ENCODE data around the gene ANK2.

ANK2 gene

GRCh38 chr4:113349430-113349829 lies 300.0 kb downstream of the ANK2 start:
- no peak overlapping the region for H3K4me3 ChIP-seq (ENCODE audit: low read depth, low read length)
- no peak for TF ChIP-seq CTCF (IDR thresholded peaks at IDR 0.05; ENCODE audit: borderline replicate concordance, insufficient read depth, low read depth, low read length)

- H3K4me3 ChIP-seq (ENCODE audit: low read depth, low read length), result no peak overlapping the region
- TF ChIP-seq CTCF (IDR thresholded peaks at IDR 0.05; ENCODE audit: borderline replicate concordance, insufficient read depth, low read depth, low read length), result no peak
Observed at GRCh38 chr4:113350576-113350975, 301.1 kb downstream of the ANK2 start.

- peak overlapping the region; percentile 11 for H3K4me3 ChIP-seq (ENCODE audit: low read depth, low read length)
- TF ChIP-seq CTCF (IDR thresholded peaks at IDR 0.05; ENCODE audit: borderline replicate concordance, insufficient read depth, low read depth, low read length), result 0 out of 2 replicates have a peak, but pooled peaks have one; percentile 34
Observed at GRCh38 chr4:113355550-113356371, 306.3 kb downstream of the ANK2 start.

GRCh38 chr4:113356453-113356852 lies 307.0 kb downstream of the ANK2 start:
- TF ChIP-seq CTCF (IDR thresholded peaks at IDR 0.05; ENCODE audit: borderline replicate concordance, insufficient read depth, low read depth, low read length), result no peak

GRCh38 chr4:113358784-113359183 lies 309.3 kb downstream of the ANK2 start:
- no peak for TF ChIP-seq CTCF (IDR thresholded peaks at IDR 0.05; ENCODE audit: borderline replicate concordance, insufficient read depth, low read depth, low read length)
- H3K4me3 ChIP-seq (ENCODE audit: low read depth, low read length), result no peak overlapping the region

More at GRCh38 chr4:113356453-113356852, 307.0 kb downstream of the ANK2 start:
- no peak overlapping the region for H3K4me3 ChIP-seq (ENCODE audit: low read depth, low read length)

GRCh38 chr4:113365377-113365776 lies 315.9 kb downstream of the ANK2 start:
- no peak for TF ChIP-seq CTCF (IDR thresholded peaks at IDR 0.05; ENCODE audit: borderline replicate concordance, insufficient read depth, low read depth, low read length)
- H3K4me3 ChIP-seq (ENCODE audit: low read depth, low read length), result no peak overlapping the region

GRCh38 chr4:113368056-113368455 lies 318.6 kb downstream of the ANK2 start:
- no peak for TF ChIP-seq CTCF (IDR thresholded peaks at IDR 0.05; ENCODE audit: borderline replicate concordance, insufficient read depth, low read depth, low read length)
- H3K4me3 ChIP-seq (ENCODE audit: low read depth, low read length), result no peak overlapping the region
